H1 (cell line): ENCODE data around the gene TSC2. TPM values are rescaled to one million over a fixed set of nuclear protein-coding genes. Genes with fewer than 3 reads are reported as not detected.

Experiments used
- CTCF ChIA-PET: fragments of 300-600 bp; sonication (Branson Sonifier 250); formaldehyde crosslinking; loops from one replicate; lab custom pipeline; 2021; ENCODE audit not compliant: partially characterized antibody; lab: Charles Lee
- POLR2A ChIA-PET: fragments of 300-600 bp; sonication (Branson Sonifier 250); formaldehyde crosslinking; loops from one replicate; lab custom pipeline; 2021; ENCODE audit warnings: inconsistent platforms; ENCODE audit not compliant: partially characterized antibody; lab: Charles Lee
- DNase-seq, 2 experiments: peaks; one replicate each; pipeline versions ENCODE4 v3.0.0 to v3.0.0-alpha.2; 2010 to 2022; ENCODE audit warnings: low spot score in 2 of 2, low read depth in 1 of 2, mixed read lengths in 1 of 2
- FAIRE-seq: peaks from 2 replicates; lab custom pipeline; 2011; peaks lifted over from hg19 to GRCh38; lab: Jason Lieb, UNC
- H2AFZ ChIP-seq: 2 replicates; pipeline ENCODE4 v1.8.1; 2012; ENCODE audit warnings: low read length, inconsistent platforms
- H2AK5ac ChIP-seq: 2 replicates; pipeline ENCODE4 v1.6.1; 2013; ENCODE audit warnings: low read depth, low read length
- H2BK120ac ChIP-seq: replicated peaks from 2 replicates; pipeline ENCODE3; 2013; ENCODE audit warnings: low read depth, low read length, inconsistent platforms
- H2BK12ac ChIP-seq: 2 replicates; pipeline ENCODE4 v1.6.1; 2013; ENCODE audit warnings: low read depth, low read length
- H2BK15ac ChIP-seq: 2 replicates; pipeline ENCODE4 v1.6.1; 2013; ENCODE audit warnings: low read length
- H2BK20ac ChIP-seq: 2 replicates; pipeline ENCODE4 v1.6.1; 2013; ENCODE audit warnings: low read length
- H2BK5ac ChIP-seq: 2 replicates; pipeline ENCODE4 v1.6.1; 2013; ENCODE audit warnings: low read depth, low read length
- H3K14ac ChIP-seq: 2 replicates; pipeline ENCODE4 v1.6.1; 2013; ENCODE audit warnings: inconsistent platforms; ENCODE audit not compliant: insufficient read length
- H3K18ac ChIP-seq: 2 replicates; pipeline ENCODE4 v1.6.1; 2013; ENCODE audit warnings: low read length; ENCODE audit errors: extremely low read depth
- H3K23ac ChIP-seq: 2 replicates; pipeline ENCODE4 v1.6.1; 2013; ENCODE audit warnings: inconsistent platforms; ENCODE audit not compliant: insufficient read length
- H3K23me2 ChIP-seq: 2 replicates; pipeline ENCODE4 v1.6.1; 2013; ENCODE audit warnings: low read depth, low read length
- H3K27ac ChIP-seq: 2 replicates; pipeline ENCODE4 v1.6.1; 2011; ENCODE audit warnings: low read depth, low read length, inconsistent platforms
- H3K27me3 ChIP-seq, 4 experiments: replicated peaks in 1 of 4; 1 replicate in 1 of 4; 2 replicates in 3 of 4; pipeline versions ENCODE4 v1.6.1 to v1.8.1; 2011 to 2013; ENCODE audit warnings: low read length in 3 of 4, mild to moderate bottlenecking in 3 of 4, inconsistent platforms in 2 of 4, mixed read lengths in 2 of 4, moderate library complexity in 1 of 4; ENCODE audit not compliant: control insufficient read depth in 3 of 4, insufficient read depth in 3 of 4; ENCODE audit errors: extremely low read depth in 1 of 4
- H3K36me3 ChIP-seq, 4 experiments: 2 replicates each; pipeline versions ENCODE4 v1.6.1 to v1.8.1; 2011 to 2013; ENCODE audit warnings: mild to moderate bottlenecking in 4 of 4, low read length in 3 of 4, moderate library complexity in 2 of 4, control low read depth in 1 of 4, inconsistent platforms in 1 of 4; ENCODE audit not compliant: insufficient read depth in 4 of 4, control insufficient read depth in 2 of 4
- H3K4ac ChIP-seq: replicated peaks from 2 replicates; pipeline ENCODE3; 2013; ENCODE audit warnings: low read length, low read depth, mixed read lengths, inconsistent platforms; ENCODE audit not compliant: insufficient read length
- H3K4me1 ChIP-seq, 4 experiments: replicated peaks in 1 of 4; 1 replicate in 1 of 4; 2 replicates in 3 of 4; pipeline versions ENCODE4 v1.6.1 to v1.8.1; 2011 to 2013; ENCODE audit warnings: low read length in 3 of 4, inconsistent platforms in 2 of 4, mixed read lengths in 1 of 4; ENCODE audit not compliant: insufficient read depth in 4 of 4, control insufficient read depth in 3 of 4
- H3K4me2 ChIP-seq, 2 experiments: 2 replicates each; pipeline versions ENCODE4 v1.6.1 to v1.8.1; 2011 to 2013; ENCODE audit warnings: low read depth in 2 of 2, low read length in 2 of 2, control low read depth in 1 of 2, inconsistent platforms in 1 of 2, mild to moderate bottlenecking in 1 of 2; ENCODE audit not compliant: insufficient read depth in 1 of 2
- H3K4me3 ChIP-seq, 4 experiments: fragments of 200-600, 300-600 bp in 1 of 4; sonication (generic), shearing (Covaris generic), sonication (Bioruptor Twin) in 1 of 4; 2 replicates each; pipeline versions ENCODE4 v1.5.1 to v1.8.1; 2011 to 2016; ENCODE audit warnings: low read length in 4 of 4, low read depth in 3 of 4, control low read depth in 2 of 4, inconsistent platforms in 2 of 4, mild to moderate bottlenecking in 2 of 4, mixed read lengths in 1 of 4, moderate library complexity in 1 of 4; ENCODE audit not compliant: insufficient read depth in 2 of 4; ENCODE audit errors: extremely low read depth in 1 of 4
- H3K56ac ChIP-seq: replicated peaks from 2 replicates; pipeline ENCODE3; 2013; ENCODE audit warnings: low read depth, mild to moderate bottlenecking, mixed read lengths, low read length, inconsistent platforms; ENCODE audit not compliant: insufficient read length
- H3K79me1 ChIP-seq: 2 replicates; pipeline ENCODE4 v1.6.1; 2013; ENCODE audit warnings: low read depth, low read length, control low read depth
- H3K79me2 ChIP-seq, 2 experiments: 2 replicates each; pipeline versions ENCODE4 v1.6.1 to v1.8.1; 2012 to 2013; ENCODE audit warnings: low read length in 2 of 2, mild to moderate bottlenecking in 2 of 2, inconsistent platforms in 1 of 2; ENCODE audit not compliant: insufficient read depth in 2 of 2, control insufficient read depth in 1 of 2
- H3K9ac ChIP-seq, 4 experiments: replicated peaks in 1 of 4; 1 replicate in 1 of 4; 2 replicates in 3 of 4; pipeline versions ENCODE4 v1.6.1 to v1.8.1; 2011 to 2013; ENCODE audit warnings: low read depth in 3 of 4, low read length in 3 of 4, control low read depth in 2 of 4, mild to moderate bottlenecking in 2 of 4, moderate library complexity in 2 of 4, inconsistent platforms in 1 of 4; ENCODE audit errors: extremely low read depth in 1 of 4
- H3K9me3 ChIP-seq, 2 experiments: 2 replicates each; pipeline versions ENCODE4 v1.6.1 to v1.8.1; 2012 to 2013; ENCODE audit warnings: mild to moderate bottlenecking in 2 of 2, moderate library complexity in 2 of 2, control low read depth in 1 of 2, inconsistent platforms in 1 of 2, low read depth in 1 of 2, low read length in 1 of 2, mixed read lengths in 1 of 2; ENCODE audit not compliant: insufficient read depth in 2 of 2
- H4K20me1 ChIP-seq, 2 experiments: replicated peaks in 1 of 2; 2 replicates each; pipeline versions ENCODE3 to v1.8.1; 2011 to 2013; ENCODE audit warnings: inconsistent platforms in 2 of 2, low read length in 2 of 2, mild to moderate bottlenecking in 1 of 2; ENCODE audit not compliant: insufficient read depth in 2 of 2, control insufficient read depth in 1 of 2
- H4K5ac ChIP-seq: 2 replicates; pipeline ENCODE4 v1.6.1; 2013; ENCODE audit warnings: low read length, low read depth, mixed read lengths, inconsistent platforms; ENCODE audit not compliant: insufficient read length
- H4K8ac ChIP-seq: 2 replicates; pipeline ENCODE4 v1.8.0; 2013; ENCODE audit warnings: mild to moderate bottlenecking, moderate library complexity, low read length, inconsistent platforms; ENCODE audit not compliant: insufficient read depth; ENCODE audit errors: extremely low read depth
- H4K91ac ChIP-seq: replicated peaks from 2 replicates; pipeline ENCODE3; 2013; ENCODE audit warnings: low read length, mixed read lengths, inconsistent platforms; ENCODE audit not compliant: insufficient read length
- BCL11A ChIP-seq, 2 experiments: IDR thresholded peaks; one replicate each; pipeline ENCODE4 v1.6.1; 2011; ENCODE audit warnings: low read depth in 2 of 2, low read length in 2 of 2, mild to moderate bottlenecking in 2 of 2
- CBX8 ChIP-seq: fragments of 300-800, 300-1000 bp; sonication (generic); IDR thresholded peaks from 2 replicates; pipeline ENCODE4 v1.7.1; 2016; ENCODE audit warnings: low read depth, low read length, borderline replicate concordance
- CEBPB ChIP-seq: IDR thresholded peaks from 2 replicates; pipeline ENCODE4 v1.6.1; 2012; ENCODE audit warnings: low read depth, low read length
- CREB1 ChIP-seq: IDR thresholded peaks from 2 replicates; pipeline ENCODE4 v1.6.1; 2012; ENCODE audit warnings: inconsistent platforms
- GTF2F1 ChIP-seq: IDR thresholded peaks from 2 replicates; pipeline ENCODE4 v1.6.1; 2012; ENCODE audit warnings: low read depth, low read length, improper control_type of control experiment, borderline replicate concordance
- KDM4A ChIP-seq: IDR thresholded peaks from one replicate; pipeline ENCODE4 v1.7.1; 2012; ENCODE audit warnings: low read depth, mild to moderate bottlenecking, moderate library complexity, low read length, inconsistent platforms; ENCODE audit not compliant: severe bottlenecking
- SIN3A ChIP-seq, 2 experiments: IDR thresholded peaks in 1 of 2; conservative IDR thresholded peaks in 1 of 2; 2 replicates each; pipeline ENCODE4 v1.6.1; 2011 to 2012; ENCODE audit warnings: low read length in 2 of 2, improper control_type of control experiment in 1 of 2, low read depth in 1 of 2, mild to moderate bottlenecking in 1 of 2
- YY1 ChIP-seq: IDR thresholded peaks from 2 replicates; pipeline ENCODE4 v1.6.1; 2011; ENCODE audit warnings: low read depth, mild to moderate bottlenecking, low read length
- ZNF274 ChIP-seq: IDR thresholded peaks from 2 replicates; pipeline ENCODE4 v1.7.0; 2012; ENCODE audit warnings: low read length, borderline replicate concordance; ENCODE audit errors: extremely low read depth
- WGBS, 2 experiments: shearing (Covaris generic) in 1 of 2; methylation state at CpG; one replicate each; pipeline versions ENCODE4 v1.1.6 to v1.1.7; 2013 to 2015; ENCODE audit warnings: low lambda C conversion rate in 2 of 2, mixed read lengths in 2 of 2, inconsistent platforms in 1 of 2, low coverage in 1 of 2, missing lambda C conversion rate in 1 of 2; ENCODE audit not compliant: insufficient replicate concordance in 2 of 2, insufficient coverage in 1 of 2, insufficient read length in 1 of 2; ENCODE audit errors: extremely low coverage in 1 of 2, missing lambda C conversion rate in 1 of 2; 5-methylcytosine and 5-hydroxymethylcytosine counted together
- polyA plus RNA-seq, 7 experiments: library from polyadenylated mRNA; depleted of rRNA in 3 of 7; stranded (reverse) in 5 of 7; unstranded in 2 of 7; fragments of >200 nt in 5 of 7; fragments of 200-250 nt in 2 of 7; gene quantifications; 1 replicate in 5 of 7; 2 replicates in 1 of 7; 4 replicates in 1 of 7; pipeline versions ENCODE4 v1.2.1 to v1.2.3, GENCODE V29; 2011 to 2013; ENCODE audit warnings: missing spikeins in 2 of 7, mixed read lengths in 2 of 7
- total RNA-seq: library from RNA; stranded (reverse); fragmentation: NEBNext Ultra II Directional; extraction: Animal tissue kit (Norgen Biotek cat#: 25700); gene quantifications from 2 replicates; pipeline ENCODE4 v1.2.1, GENCODE V29; 2021

Gene TSC2
- total and polyA plus RNA-seq, 2 of the 8 experiments (the other 6 are each of a cell fraction or from before 2014, with no cell fraction given) = 65.9 to 96.6 TPM

DNA sequence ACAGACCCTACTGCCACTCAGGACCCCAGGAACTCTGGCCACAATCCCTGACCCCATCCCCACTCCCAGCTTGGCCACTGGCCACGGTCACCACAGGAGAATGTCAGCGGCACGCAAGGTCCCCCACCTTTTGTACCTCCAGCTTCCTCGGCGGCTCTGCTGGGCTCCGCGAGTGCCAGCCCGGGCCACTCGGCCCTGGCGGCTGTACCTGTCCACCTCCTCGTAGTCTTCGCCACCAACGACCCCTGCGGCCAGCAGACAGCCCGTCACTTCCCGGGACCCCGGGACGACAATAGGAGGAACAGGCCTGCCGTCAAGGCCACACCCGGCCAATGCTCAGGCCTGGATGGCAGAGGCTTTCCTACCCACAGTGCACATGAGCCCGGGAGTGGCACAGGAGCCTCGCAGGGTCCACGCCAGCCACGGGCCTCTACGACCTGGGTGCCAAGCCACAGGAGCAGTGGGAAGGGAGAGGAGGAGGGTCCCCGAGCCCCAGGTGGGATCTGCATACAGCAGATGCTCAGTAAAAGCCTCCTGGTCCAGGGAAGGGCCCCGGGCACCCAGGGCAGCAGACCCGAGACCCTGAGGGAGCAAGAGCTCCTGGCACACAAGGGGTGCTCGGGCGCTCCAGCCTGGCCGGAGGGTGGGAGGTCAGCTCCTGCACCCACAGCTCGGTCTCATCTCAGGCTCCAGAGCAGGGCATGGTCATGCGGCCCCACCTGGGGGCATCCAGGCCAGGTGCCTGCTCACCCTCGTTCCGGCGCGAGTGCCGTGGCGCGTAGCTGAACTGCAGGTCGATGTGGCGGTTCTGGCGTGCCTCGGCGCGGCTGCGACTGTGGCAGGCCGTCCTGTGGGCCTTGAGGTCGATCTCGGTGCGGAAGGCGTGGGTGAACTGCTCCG lies 46.1 kb upstream of the TSC2 start:
- ChIA-PET CTCF (interaction anchor here (0.6 to 2.8 kb wide), 3 partner anchors 10 to 69 kb away, joined by 3 to 6 read pairs (median 4); no protein-coding TSS in a partner anchor), POLR2A (interaction anchor here (0.6 to 2.1 kb wide), 3 partner anchors 50 to 153 kb away, joined by 3 to 5 read pairs (median 3); no protein-coding TSS in a partner anchor)
- TF ChIP-seq YY1 (no peak), CBX8 (no peak), CREB1 (no peak), BCL11A (IDR thresholded peaks at IDR 0.05; ENCODE audit: low read depth in 2 of 2, low read length in 2 of 2) (no peak), CEBPB (no peak), GTF2F1 (no peak), KDM4A (no peak), ZNF274 (no peak), SIN3A (conservative IDR thresholded peaks at IDR 0.05 in 1 of 2, IDR thresholded peaks at IDR 0.05 in 1 of 2; ENCODE audit: low read depth in 1 of 2, low read length in 2 of 2) (no peak)
- Histone ChIP-seq H3K27me3 (no peaks in the 10 kb centered on the region), H4K91ac (no peak overlapping the region), H2BK20ac (no peak overlapping the region), H3K9ac (no peak overlapping the region), H4K5ac (no peak overlapping the region), H3K36me3 (peaks cover 24 to 52% (median 42%) of the 10 kb centered on the region in 4 experiments), H2AK5ac (no peak overlapping the region), H3K14ac (no peak overlapping the region), H3K4me1 (peaks cover 0 to 19% (median 7%) of the 10 kb centered on the region in 4 experiments; a peak in 5 of 7 replicates), H2BK120ac (no peak overlapping the region), H2BK15ac (no peak overlapping the region), H4K8ac (no peak overlapping the region), H3K4me3 (no peak overlapping the region), H4K20me1 (peaks cover 22 to 54% of the 10 kb centered on the region in 2 experiments), H3K56ac (no peak overlapping the region), H2BK5ac (peak overlapping the region; percentile 44; the same call in 1 of the 2 replicates), H3K18ac (no peak overlapping the region), H3K9me3 (no peaks in the 10 kb centered on the region), H3K4ac (no peak overlapping the region), H3K79me2 (peaks cover 0 to 25% of the 10 kb centered on the region in 2 experiments; a peak in 3 of 4 replicates), H3K4me2 (no peak overlapping the region), H2AFZ (no peak overlapping the region), H3K23me2 (no peaks in the 10 kb centered on the region), H2BK12ac (no peak overlapping the region), H3K27ac (no peak overlapping the region), H3K23ac (no peak overlapping the region), H3K79me1 (peaks cover 2% of the 10 kb centered on the region; the same call in 1 of the 2 replicates)
- FAIRE-seq (no peak), DNase-seq (no peak)
- WGBS, 2 experiments = 91% methylated on average over 47 of the region's 53 CpGs; no CpG with 5 or more reads in 1 of the 2 experiments
